ENCODE measurements around the gene EXOC4.

Gene EXOC4

DNA sequence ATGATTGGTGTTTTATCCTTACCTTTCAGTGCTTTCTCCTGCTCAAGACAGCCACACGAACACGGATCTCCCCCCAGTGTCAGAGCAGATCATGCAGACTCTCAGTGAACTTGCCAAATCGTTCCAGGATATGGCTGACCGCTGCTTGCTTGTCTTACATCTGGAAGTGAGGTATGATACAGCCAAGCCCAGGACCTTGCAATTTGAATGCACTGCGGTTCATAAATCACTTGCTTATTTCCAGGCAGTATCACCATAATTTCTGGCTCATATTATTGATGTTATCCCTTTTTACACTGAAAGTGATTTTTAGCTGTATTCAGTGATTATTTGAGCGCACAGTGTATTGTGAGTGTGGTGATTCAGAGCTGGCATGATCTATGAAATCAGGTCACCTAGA is 744.6 kb downstream of the EXOC4 start:
- no peak for TF ChIP-seq CTCF (IDR thresholded peaks at IDR 0.05)

- no peak for TF ChIP-seq CTCF (IDR thresholded peaks at IDR 0.05)
These were observed 746.3 kb downstream of the EXOC4 start for GRCh38 chr7:133999178-133999577.

- no peak for TF ChIP-seq CTCF (IDR thresholded peaks at IDR 0.05)
These were observed 752.1 kb downstream of the EXOC4 start for GRCh38 chr7:134004829-134005505.

DNA sequence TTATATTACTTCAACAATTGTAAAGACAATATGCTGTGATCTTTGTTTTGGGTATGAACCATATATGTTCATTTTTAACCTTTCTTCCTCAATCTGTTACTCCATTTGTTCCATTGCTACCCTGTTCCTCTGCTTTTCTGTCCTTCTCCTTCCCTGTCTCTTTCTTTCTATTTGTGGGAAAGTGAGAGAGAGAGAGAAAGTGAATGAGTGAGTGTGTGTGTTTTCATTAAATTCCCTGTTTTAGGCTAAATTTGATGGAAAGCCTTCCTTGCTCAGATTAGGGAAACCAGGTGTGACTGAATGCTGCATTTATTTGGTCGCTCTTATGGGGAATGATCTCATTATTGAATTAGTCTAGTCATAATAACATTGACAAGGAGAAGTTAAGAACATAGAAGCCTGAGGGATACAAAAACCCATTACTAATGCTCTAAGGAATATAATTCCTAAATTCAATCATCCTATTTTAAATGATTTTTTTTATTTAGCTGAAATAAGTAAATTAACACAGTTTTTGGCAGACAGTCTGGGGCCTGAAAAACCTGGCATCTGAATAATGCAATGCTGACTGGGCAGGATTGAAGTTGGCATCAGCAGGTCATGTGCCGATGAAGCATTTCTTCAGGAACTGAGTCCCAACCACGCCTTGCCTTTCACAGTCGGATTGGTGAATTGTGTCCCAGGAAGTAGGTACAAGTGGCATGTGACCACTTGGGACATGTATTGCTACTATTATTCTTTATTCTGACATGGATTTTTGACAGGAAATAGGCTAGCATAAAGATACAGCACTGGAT is 756.6 kb downstream of the EXOC4 start:
- TF ChIP-seq CTCF (IDR thresholded peaks at IDR 0.05) = no peak

DNA sequence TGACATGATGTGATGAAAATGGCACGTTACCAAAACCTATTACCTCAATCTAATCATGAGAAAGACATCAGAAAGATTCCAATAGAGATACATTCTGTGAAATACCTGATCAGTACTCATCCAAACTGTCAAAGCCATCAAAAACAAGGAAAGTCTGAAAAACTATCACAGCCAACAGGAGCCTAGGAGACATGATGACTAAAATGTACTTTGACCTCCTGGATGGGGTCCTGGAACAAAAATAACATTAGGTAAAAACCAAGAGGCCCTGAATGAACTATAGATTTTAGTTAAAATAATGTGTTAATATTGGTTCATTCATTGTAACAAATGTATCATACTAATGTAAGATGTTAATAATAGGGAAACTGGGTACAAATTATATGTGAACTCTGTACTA is 760.4 kb downstream of the EXOC4 start:
- TF ChIP-seq CTCF (IDR thresholded peaks at IDR 0.05) = no peak

DNA sequence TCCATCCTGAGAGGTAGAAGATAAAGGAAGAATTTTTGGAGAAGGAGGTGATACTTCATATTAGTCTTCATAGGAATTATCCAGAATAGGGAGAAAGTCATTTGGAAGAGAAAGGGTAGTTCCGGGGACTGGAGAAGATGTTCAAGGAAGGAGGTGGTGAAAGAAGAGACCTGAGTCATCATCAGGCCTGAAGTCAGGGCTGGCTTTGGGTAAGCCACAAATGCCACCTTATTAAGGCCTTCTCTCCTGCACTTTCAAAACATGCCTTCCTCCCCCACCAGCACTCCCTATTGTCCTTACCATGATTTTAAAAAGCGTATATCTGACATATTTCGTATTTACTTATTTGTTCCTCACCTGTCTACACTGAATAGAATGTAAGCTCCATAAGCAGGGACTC is 762.1 kb downstream of the EXOC4 start:
- TF ChIP-seq CTCF (IDR thresholded peaks at IDR 0.05) = no peak

DNA sequence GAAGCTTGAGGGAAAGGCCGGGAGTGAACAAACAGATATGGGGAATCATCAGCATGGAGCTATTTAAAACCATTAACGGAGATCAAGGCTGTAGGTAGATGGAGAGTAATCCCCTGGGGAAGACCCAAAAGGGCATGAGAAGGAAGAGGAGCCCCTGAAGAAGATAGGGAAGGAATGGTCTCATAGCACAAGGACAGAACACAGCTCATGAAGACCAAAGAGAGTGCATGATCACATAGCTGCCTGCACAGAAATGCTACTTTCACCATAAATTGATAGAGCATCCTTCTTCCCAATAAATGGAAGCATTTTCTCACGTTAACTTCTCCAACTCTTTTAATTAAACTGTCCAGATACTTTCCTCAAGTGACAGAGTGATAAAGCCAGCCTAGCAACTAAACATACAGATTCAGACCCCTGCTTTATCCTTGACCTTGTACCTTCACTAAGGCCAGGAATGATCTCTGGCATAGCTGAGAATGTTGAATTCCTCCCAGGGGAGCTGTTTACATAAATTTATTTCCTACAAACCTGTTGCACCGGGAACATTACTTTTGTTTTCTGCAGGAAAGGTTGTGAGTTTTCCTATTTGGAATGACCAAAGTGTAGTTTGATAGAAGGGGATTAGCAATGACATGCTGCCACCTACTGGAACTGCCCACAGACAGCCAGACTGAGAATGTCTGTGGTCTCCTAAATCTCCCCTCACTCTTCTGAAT is 763.5 kb downstream of the EXOC4 start:
- peak; percentile 95 for TF ChIP-seq CTCF (IDR thresholded peaks at IDR 0.05)

Measured in LNCAP (cell line).